GM12872 (cell line): ENCODE results near the gene SYNPR.
A peak's percentile ranks its signal among the peaks of the same experiment; 100 is the strongest.

ENCODE experiments used
- TF ChIP-seq, protein P1 (sequence below): IDR thresholded peaks from 3 replicates; pipeline ENCODE4 v1.5.1; 2011; ENCODE audit warnings: low read depth, mild to moderate bottlenecking, low read length, moderate library complexity; ENCODE audit not compliant: insufficient read depth

Gene SYNPR

DNA sequence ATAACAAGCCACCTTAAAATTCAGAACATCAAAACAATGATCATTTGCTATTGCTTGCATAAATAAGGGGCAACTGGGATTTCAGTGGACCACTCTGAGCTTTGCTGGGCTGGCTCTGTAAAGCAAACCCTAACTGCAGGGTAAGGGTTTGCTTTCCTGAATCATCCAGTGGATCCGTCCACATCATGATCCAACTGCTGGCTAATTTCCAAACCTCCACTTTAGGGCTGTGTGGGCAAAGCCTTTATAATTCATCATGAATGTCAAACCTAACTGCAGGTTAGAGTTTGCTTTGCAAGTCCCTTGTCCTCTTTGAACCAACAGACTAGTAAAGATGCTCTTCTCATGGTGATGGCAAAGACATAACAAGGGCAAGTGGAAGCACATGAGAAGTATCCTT, 76.1 kb downstream of the SYNPR start:
- TF ChIP-seq, protein P1, sequence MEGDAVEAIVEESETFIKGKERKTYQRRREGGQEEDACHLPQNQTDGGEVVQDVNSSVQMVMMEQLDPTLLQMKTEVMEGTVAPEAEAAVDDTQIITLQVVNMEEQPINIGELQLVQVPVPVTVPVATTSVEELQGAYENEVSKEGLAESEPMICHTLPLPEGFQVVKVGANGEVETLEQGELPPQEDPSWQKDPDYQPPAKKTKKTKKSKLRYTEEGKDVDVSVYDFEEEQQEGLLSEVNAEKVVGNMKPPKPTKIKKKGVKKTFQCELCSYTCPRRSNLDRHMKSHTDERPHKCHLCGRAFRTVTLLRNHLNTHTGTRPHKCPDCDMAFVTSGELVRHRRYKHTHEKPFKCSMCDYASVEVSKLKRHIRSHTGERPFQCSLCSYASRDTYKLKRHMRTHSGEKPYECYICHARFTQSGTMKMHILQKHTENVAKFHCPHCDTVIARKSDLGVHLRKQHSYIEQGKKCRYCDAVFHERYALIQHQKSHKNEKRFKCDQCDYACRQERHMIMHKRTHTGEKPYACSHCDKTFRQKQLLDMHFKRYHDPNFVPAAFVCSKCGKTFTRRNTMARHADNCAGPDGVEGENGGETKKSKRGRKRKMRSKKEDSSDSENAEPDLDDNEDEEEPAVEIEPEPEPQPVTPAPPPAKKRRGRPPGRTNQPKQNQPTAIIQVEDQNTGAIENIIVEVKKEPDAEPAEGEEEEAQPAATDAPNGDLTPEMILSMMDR = no peak

DNA sequence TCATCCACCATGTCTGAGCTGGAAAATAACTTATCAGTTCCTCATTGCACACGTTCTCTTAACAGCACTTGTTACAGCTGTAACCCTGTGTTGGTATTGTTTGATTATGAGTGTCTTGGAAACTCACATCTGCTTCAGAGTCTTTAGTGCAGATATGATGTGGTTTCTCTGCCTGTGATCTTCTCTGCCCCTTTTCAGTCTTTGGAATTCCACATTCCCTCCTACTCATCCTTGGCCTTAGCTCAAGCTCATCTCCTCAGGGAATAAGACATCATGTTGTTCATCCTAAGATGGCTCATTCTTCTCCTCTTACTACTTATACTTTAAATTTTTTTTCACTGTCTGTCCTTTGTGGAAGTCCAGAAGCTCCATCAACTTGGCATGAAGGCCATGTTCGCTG, 77.7 kb downstream of the SYNPR start:
- TF ChIP-seq, protein P1 = no peak

DNA sequence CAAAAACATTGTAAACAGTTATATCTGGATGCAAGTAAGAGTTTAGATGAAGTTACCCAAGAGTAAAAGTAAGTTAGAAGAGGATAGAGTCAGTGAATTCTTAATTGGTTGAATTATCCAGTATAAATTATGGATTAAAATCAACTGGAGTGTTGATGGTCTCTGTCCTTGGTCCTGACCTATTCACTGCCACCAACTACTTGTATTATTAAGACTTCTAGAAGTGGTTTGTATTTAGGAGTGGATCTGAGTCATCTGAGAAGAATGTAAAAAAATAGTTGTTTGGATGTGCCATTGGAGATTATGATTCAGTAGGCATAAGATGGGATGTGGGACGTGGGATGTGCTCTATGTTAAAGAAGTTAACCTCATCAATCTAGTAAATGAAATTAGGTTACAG, 86.4 kb downstream of the SYNPR start:
- TF ChIP-seq, protein P1 = no peak

DNA sequence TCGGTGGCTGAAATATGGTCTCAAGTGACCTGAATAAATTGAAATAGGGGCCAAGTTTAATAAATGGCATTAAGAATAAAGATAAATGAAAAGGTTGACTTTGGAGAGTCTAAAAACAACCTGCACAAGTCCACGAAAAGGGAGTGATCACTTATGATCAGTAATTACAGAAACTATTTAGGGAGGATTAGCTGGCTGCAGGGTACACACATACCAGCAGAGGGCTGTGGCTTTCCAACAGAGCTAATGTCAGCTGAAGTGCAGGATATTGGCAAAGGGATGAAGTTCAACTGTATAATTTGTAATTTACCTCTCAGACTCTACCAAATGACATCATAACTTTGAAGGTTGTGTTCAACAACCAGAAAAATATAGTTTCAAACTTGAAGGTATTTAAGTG, 86.8 kb downstream of the SYNPR start:
- TF ChIP-seq, protein P1 = peak; percentile 27; the same call in 1 of the 3 replicates

DNA sequence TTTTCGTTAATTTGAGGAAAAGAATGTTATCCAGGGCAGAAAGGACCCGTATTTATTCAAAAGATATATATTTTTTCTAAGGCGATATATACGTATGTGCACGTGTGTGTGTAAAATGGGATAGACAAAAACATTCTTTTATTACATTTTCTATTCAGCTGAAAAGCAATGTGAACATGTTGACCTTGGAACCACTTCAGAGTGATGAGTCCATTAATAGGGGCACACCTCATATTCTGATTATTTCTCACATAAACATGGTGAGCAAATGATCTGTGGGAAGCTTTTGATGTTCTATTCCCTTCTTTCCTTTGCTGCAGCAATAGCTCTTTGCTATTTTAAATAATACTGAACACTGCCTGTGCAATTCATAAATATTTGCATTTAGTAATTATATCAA, 87.6 kb downstream of the SYNPR start:
- TF ChIP-seq, protein P1 = no peak

DNA sequence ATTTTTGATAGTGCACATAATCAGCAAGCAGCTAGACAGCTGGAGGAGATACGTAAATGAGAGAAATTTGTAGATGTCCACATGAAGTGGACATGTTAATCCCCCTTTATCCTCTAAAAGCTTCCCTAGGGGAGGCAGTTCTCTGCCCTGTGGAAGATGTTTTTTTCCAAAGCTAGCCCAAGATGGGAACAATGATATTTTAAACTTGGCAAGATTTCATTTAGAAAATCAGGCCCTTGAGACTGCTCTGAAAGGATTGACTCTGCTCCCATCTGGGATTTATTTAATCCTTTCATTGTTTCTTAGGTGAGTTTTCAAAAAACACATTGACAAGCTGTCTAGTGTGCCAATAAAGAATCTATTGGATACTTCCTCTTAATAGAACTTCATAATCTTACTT, 92.0 kb downstream of the SYNPR start:
- TF ChIP-seq, protein P1 = no peak

DNA sequence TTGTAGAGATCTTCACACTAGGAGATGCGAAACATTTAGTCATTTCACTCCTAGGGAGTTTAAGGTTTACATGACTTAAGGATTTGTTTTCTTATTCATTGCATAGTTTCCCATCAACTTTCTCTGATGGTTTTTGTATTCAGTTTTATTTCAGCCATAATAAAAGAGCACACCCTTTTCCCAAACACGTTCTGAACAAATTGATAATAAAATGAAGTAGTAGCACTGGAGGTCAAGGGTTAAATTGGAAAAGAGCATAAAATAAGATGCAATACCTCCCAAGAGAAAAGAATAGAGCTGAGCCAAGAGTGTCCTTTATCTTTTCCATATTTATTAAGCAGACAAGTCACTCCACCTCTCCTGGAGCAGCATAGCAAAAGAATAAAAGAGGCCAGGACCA, 104.9 kb downstream of the SYNPR start:
- TF ChIP-seq, protein P1 = no peak

DNA sequence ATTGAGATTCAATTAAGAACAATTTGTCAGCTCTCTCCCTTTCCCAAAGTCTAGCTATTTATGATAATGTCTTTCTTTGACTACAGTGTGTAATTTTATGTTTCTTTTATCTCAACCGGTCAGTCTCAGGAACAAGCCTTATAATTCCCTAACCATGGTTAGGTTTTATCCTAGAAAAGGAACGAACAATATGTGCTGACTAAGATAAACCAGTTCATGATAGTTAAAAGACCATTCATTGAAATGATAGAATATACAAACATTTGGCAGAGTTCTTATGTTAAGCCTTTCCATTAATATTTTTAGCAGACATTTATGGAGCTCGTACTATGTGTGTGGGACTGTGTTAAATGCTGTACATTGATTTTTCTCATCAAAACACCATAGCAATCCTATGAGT, 106.3 kb downstream of the SYNPR start:
- TF ChIP-seq, protein P1 = no peak
